Thyroid gland (tissue), 4 donors: ENCODE measurements around the gene RAB27B. TPM values are rescaled to one million over a fixed set of nuclear protein-coding genes. Genes with fewer than 3 reads are reported as not detected.
A peak's percentile ranks its signal among the peaks of the same experiment; 100 is the strongest.

Experiments used
- DNase-seq, 2 donors: peaks; one replicate each; pipeline ENCODE4 v3.0.0-alpha.2; 2019
- H3K27ac ChIP-seq, 3 donors: fragments of 200-600 bp; sonication (generic); 1 replicate in 2 of 3; 2 replicates in 1 of 3; pipeline ENCODE4 v1.5.1; 2016 to 2019; ENCODE audit warnings: mild to moderate bottlenecking in 1 of 3, moderate library complexity in 1 of 3
- H3K27me3 ChIP-seq: fragments of 200-600 bp; sonication (generic); one replicate; pipeline ENCODE4 v1.5.1; 2019
- H3K36me3 ChIP-seq, 2 donors: fragments of 200-600 bp; sonication (generic); one replicate each; pipeline ENCODE4 v1.5.1; 2016 to 2019
- H3K4me1 ChIP-seq, 2 donors: fragments of 200-600 bp; sonication (generic); one replicate each; pipeline ENCODE4 v1.5.1; 2017 to 2019
- H3K4me3 ChIP-seq, 3 donors: fragments of 200-600 bp; sonication (generic); replicated peaks in 1 of 3; 1 replicate in 2 of 3; 2 replicates in 1 of 3; pipeline ENCODE4 v1.5.1; 2016; ENCODE audit warnings: mild to moderate bottlenecking in 1 of 3
- H3K9me3 ChIP-seq: fragments of 200-600 bp; sonication (generic); one replicate; pipeline ENCODE4 v1.5.1; 2017
- POLR2A ChIP-seq, 2 donors: fragments of 450-650 bp; IDR thresholded peaks; one replicate each; pipeline ENCODE4 v1.6.1; 2017; ENCODE audit warnings: antibody characterized with exemption in 2 of 2, mild to moderate bottlenecking in 2 of 2, moderate library complexity in 1 of 2
- WGBS, 2 donors: methylation state at CpG; one replicate each; pipeline ENCODE4 v1.1.5; 2017; 5-methylcytosine and 5-hydroxymethylcytosine counted together
- intact Hi-C: fragments of 100-400 bp; cut with DNase I; formaldehyde crosslinking; loops from one replicate; pipeline ENCODE4 v1.15.1; 2023
- total RNA-seq, 4 donors: library from RNA; depleted of rRNA; stranded (reverse); fragments of >200 nt; gene quantifications; one replicate each; pipeline ENCODE4 v1.2.3, GENCODE V29; 2016
- TF ChIP-seq, protein P1 (sequence below), 6 experiments: fragments of 200-600 bp in 3 of 6; fragments of 450-650 bp in 3 of 6; sonication (generic) in 3 of 6; IDR thresholded peaks; one replicate each; pipeline ENCODE4 v1.5.1; 2016 to 2019; ENCODE audit warnings: antibody characterized with exemption in 6 of 6, mild to moderate bottlenecking in 2 of 6, inconsistent platforms in 1 of 6, moderate library complexity in 1 of 6

The RAB27B gene, protein sequence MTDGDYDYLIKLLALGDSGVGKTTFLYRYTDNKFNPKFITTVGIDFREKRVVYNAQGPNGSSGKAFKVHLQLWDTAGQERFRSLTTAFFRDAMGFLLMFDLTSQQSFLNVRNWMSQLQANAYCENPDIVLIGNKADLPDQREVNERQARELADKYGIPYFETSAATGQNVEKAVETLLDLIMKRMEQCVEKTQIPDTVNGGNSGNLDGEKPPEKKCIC
- total RNA-seq, result under 1 TPM; 0.21 to 0.44 (median 0.37) TPM

DNA sequence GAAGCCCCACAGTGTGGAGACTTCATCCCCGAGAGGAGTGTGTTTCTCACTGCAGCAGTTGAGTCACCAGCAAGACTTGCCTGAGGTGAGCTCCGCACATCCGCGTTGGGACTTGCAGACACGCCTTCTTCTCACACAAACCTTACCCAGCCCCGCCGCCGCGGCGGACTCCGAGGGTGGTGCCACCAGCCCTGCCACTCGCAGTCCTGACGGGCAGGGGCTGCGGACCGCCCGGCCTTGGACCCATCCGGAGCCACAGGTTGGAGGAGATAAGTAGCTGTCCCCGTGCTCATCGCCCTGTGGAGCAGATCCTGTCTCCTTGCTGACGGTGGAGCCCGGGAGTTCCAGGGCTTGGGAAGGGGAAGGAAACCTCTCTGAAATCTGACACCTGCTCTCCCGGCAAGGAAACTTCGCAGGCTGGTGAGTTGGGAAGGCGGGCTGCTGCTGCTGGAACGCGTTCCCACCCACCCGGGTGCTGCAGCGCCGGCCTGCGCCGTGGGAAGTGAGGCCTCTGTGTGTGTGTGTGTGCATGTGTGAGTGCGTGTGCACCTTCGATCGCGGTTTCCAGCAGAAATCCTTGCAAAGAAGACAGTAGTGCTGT is at the start of gene RAB27B:
RAB27B (plus strand) TSS at position 197 of the 601 bp plus-strand sequence. CDS start 49,109 bp downstream, outside the sequence.
- Histone ChIP-seq H3K27ac (peak within 1 kb of the TSS in 1 of 3 donors; percentile 14), H3K4me3 (peak within 1 kb of the TSS in 2 of 3 donors; percentile 43 to 56), H3K9me3 (no peaks in the 10 kb centered on the region), H3K4me1 (peaks cover 4 to 11% of the 10 kb centered on the region in 2 donors), H3K27me3 (no peaks in the 10 kb centered on the region), H3K36me3 (no peaks in the 10 kb centered on the region)
- intact Hi-C loops, result no loop called here
- DNase-seq, result peak; percentile 68 to 76
- WGBS, 2 donors, result 1 to 2% methylated on average over 25 to 31 of the region's 35 CpGs
- peak in 1 of 2 donors; percentile 16 for TF ChIP-seq POLR2A (IDR thresholded peaks at IDR 0.05)
- TF ChIP-seq, protein P1, sequence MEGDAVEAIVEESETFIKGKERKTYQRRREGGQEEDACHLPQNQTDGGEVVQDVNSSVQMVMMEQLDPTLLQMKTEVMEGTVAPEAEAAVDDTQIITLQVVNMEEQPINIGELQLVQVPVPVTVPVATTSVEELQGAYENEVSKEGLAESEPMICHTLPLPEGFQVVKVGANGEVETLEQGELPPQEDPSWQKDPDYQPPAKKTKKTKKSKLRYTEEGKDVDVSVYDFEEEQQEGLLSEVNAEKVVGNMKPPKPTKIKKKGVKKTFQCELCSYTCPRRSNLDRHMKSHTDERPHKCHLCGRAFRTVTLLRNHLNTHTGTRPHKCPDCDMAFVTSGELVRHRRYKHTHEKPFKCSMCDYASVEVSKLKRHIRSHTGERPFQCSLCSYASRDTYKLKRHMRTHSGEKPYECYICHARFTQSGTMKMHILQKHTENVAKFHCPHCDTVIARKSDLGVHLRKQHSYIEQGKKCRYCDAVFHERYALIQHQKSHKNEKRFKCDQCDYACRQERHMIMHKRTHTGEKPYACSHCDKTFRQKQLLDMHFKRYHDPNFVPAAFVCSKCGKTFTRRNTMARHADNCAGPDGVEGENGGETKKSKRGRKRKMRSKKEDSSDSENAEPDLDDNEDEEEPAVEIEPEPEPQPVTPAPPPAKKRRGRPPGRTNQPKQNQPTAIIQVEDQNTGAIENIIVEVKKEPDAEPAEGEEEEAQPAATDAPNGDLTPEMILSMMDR (IDR thresholded peaks at IDR 0.05), result no peak

DNA sequence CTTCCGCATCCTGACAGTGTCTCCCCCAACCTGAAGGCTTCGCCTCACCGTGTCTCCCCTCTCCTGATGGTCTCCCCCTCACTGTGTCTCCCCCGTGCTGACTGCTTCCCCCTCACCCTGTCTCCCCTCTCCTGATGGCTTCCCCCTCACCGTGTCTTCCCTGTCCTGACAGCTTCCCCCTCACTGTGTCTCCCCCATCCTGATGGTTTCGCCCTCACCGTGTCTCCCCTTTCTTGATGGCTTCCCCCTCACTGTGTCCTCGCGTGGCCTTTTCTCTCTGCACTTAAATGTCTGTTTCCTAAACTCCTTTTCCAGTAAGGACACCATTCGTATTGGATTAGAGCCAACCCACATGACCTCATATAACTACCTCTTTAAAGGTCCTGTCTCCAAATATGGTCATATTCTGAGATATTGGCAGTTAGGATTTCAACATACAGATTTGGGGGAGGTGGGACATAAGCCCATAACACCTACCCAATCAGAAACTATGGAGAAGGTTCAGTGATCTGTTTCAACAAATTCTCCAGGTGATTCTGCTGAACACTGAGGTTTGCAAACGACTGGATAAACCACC is 47.9 kb upstream of the RAB27B start:
- no peaks in the 10 kb centered on the region for H3K4me1 ChIP-seq
- WGBS, 2 donors, result 85 to 93% methylated on average over 10 to 11 of the region's 11 CpGs
- no peak overlapping the region for H3K27ac ChIP-seq
- intact Hi-C loops, result no loop called here
- no peak for DNase-seq
- H3K36me3 ChIP-seq, result no peaks in the 10 kb centered on the region
- H3K4me3 ChIP-seq, result no peak overlapping the region
- no peaks in the 10 kb centered on the region for H3K27me3 ChIP-seq
- TF ChIP-seq, protein P1 (IDR thresholded peaks at IDR 0.05), result no peak
- TF ChIP-seq POLR2A (IDR thresholded peaks at IDR 0.05), result no peak
- H3K9me3 ChIP-seq, result no peaks in the 10 kb centered on the region

DNA sequence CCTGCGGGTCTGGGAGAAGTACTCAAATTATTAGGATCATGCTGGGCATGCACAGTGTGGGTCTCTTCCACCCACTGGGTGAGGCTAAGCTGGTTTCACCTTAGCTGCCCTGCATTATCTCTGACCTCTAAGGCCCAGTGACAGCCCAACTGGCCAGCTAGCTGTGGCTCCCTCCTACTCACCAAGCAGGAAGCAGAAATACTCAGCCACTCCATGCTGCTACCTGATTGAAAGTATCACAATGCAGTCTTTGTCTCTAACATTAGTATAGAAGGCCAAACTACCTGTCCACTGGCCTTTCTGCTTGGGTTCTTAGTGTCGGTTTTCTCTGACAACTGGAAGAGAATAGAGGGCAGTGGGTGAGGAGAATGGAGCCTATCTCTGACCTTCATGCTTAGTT is 47.3 kb upstream of the RAB27B start:
- Histone ChIP-seq H3K27me3 (no peaks in the 10 kb centered on the region), H3K9me3 (no peaks in the 10 kb centered on the region), H3K4me1 (no peaks in the 10 kb centered on the region), H3K4me3 (no peak overlapping the region), H3K36me3 (no peaks in the 10 kb centered on the region), H3K27ac (no peak overlapping the region)
- no peak for DNase-seq
- 87 to 92% methylated on average over 2 of the region's 2 CpGs for WGBS, 2 donors
- intact Hi-C loops, result no loop called here
- TF ChIP-seq, protein P1 (IDR thresholded peaks at IDR 0.05), result no peak
- no peak for TF ChIP-seq POLR2A (IDR thresholded peaks at IDR 0.05)

DNA sequence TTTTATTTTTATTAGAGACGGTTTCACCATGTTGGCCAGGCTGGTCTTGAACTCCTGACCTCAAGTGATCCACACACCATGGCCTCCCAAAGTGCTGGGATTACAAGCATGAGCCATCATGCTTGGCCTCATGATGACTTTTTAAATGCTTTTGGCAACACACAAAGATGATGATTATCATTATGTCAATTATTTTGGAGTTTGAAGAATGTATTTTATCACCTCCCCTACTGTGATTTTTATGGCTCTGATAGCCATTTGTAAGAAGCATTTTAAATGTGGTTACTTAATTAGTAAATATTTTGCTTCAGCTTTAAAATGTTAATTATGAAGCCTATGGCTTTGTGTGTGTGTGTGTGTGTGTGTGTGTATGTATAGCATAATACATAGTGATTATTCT is 45.1 kb upstream of the RAB27B start:
- Histone ChIP-seq H3K36me3 (no peaks in the 10 kb centered on the region), H3K27ac (no peak overlapping the region), H3K27me3 (no peaks in the 10 kb centered on the region), H3K4me1 (no peaks in the 10 kb centered on the region), H3K4me3 (no peak overlapping the region), H3K9me3 (no peaks in the 10 kb centered on the region)
- TF ChIP-seq, protein P1 (IDR thresholded peaks at IDR 0.05), result no peak
- TF ChIP-seq POLR2A (IDR thresholded peaks at IDR 0.05), result no peak
- intact Hi-C loops, result no loop called here
- DNase-seq, result no peak
- WGBS, 2 donors, result 74 to 86% methylated on average over 1 of the region's 1 CpG

DNA sequence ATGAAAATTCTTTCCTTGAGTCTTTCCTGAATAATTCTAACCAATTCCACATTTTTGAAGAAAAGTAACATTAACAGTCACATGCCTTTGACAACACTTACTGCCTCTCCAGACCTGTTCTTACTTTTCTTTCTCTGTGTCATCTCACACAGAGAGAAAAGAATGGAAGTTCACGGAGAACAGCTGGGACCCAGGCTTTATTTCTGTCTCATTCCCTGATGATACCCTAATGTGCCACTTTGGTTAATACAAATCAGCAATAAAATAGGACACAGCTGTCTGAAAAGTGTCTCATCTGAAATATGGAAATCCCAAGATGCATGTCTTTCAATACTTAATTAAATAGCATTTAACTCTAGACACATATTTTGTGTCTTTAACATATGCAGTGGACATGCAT is 42.1 kb upstream of the RAB27B start:
- Histone ChIP-seq H3K4me3 (no peak overlapping the region), H3K27me3 (no peaks in the 10 kb centered on the region), H3K9me3 (no peaks in the 10 kb centered on the region), H3K4me1 (no peaks in the 10 kb centered on the region), H3K36me3 (no peaks in the 10 kb centered on the region), H3K27ac (no peak overlapping the region)
- no peak for TF ChIP-seq POLR2A (IDR thresholded peaks at IDR 0.05)
- TF ChIP-seq, protein P1 (IDR thresholded peaks at IDR 0.05), result no peak
- intact Hi-C loops, result no loop called here
- 92 to 98% methylated on average over 1 of the region's 1 CpG for WGBS, 2 donors
- no peak for DNase-seq
